Measurements from ENCODE around the gene U2SURP. TPM values are rescaled to one million over a fixed set of nuclear protein-coding genes. Genes with fewer than 3 reads are reported as not detected.

The U2SURP gene
- total RNA-seq, 1 experiment from 2014 or later, result 168 TPM

GRCh38 chr3:143024351-143024960 lies 23.1 kb downstream of the U2SURP start:
- no peak overlapping the region for H3K23ac ChIP-seq (ENCODE audit: insufficient read length, low read depth, low read length)
- no peak overlapping the region for H3K27ac ChIP-seq (ENCODE audit: insufficient read length, low read depth, low read length)
- no peak overlapping the region for H3K9ac ChIP-seq (ENCODE audit: extremely low read depth, insufficient read length, low read length)
- H3K27ac Mint-ChIP-seq, result peak overlapping the region in 2 of 3 experiments; percentile 42 to 52; a peak in 5 of 7 replicates
- no peak overlapping the region for H2AK5ac ChIP-seq (ENCODE audit: insufficient read length, low read length)
- H3K9me3 Mint-ChIP-seq, result no peaks in the 10 kb centered on the region
- H4K91ac ChIP-seq (ENCODE audit: insufficient read length, low read depth, low read length), result no peak overlapping the region
- H3K4me1 ChIP-seq (ENCODE audit: insufficient read depth, low read length), result no peaks in the 10 kb centered on the region
- H4K5ac ChIP-seq (ENCODE audit: insufficient read length, low read depth, low read length), result no peak overlapping the region
- no peaks in the 10 kb centered on the region for H3K27me3 Mint-ChIP-seq (ENCODE audit: low read depth)
- no peak overlapping the region for H3K4me3 Mint-ChIP-seq
- no peaks in the 10 kb centered on the region for H3K79me1 ChIP-seq (ENCODE audit: insufficient read depth, low read depth, low read length, poor library complexity, severe bottlenecking)
- H2BK12ac ChIP-seq (ENCODE audit: insufficient read length, low read depth, low read length), result no peak overlapping the region
- H3K56ac ChIP-seq (ENCODE audit: insufficient read length, low read depth, low read length), result no peak overlapping the region
- H2BK120ac ChIP-seq (ENCODE audit: low read depth, low read length, poor library complexity, severe bottlenecking), result no peak overlapping the region
- H3T11ph ChIP-seq (ENCODE audit: low read length), result no peak overlapping the region
- no peaks in the 10 kb centered on the region for H3K23me2 ChIP-seq (ENCODE audit: insufficient read length, low read depth, low read length, poor library complexity, severe bottlenecking)
- no peak overlapping the region for H3K4ac ChIP-seq (ENCODE audit: low read depth, low read length)
- no peaks in the 10 kb centered on the region for H3K27me3 ChIP-seq (ENCODE audit: insufficient read depth, low read length)
- no peak overlapping the region for H2BK15ac ChIP-seq (ENCODE audit: low read depth, low read length)
- H3K4me2 ChIP-seq (ENCODE audit: insufficient read depth, insufficient read length, low read length), result no peak overlapping the region
- no peak overlapping the region for H3K18ac ChIP-seq (ENCODE audit: insufficient read length, low read depth, low read length)
- H4K8ac ChIP-seq (replicated peaks; ENCODE audit: insufficient read length, low read depth, low read length), result no peak overlapping the region
- H2BK20ac ChIP-seq (ENCODE audit: low read depth, low read length, poor library complexity, severe bottlenecking), result no peak overlapping the region
- H3K9me3 ChIP-seq (ENCODE audit: control insufficient read depth, low read depth, low read length), result no peaks in the 10 kb centered on the region
- H3K36me3 Mint-ChIP-seq (ENCODE audit: insufficient read depth in 1 of 3, low read depth in 3 of 3), result peaks cover 54 to 82% (median 81%) of the 10 kb centered on the region in 3 experiments; a peak in 6 of 7 replicates
- H3K4me1 Mint-ChIP-seq, result peaks cover 24 to 25% of the 10 kb centered on the region in 2 experiments
- no peak for DNase-seq
- WGBS (ENCODE audit: extremely low coverage, insufficient read length, low lambda C conversion rate), result no CpG with 5 or more reads among the region's 4 CpGs
- no peaks in the 10 kb centered on the region for H4K20me1 ChIP-seq (ENCODE audit: control insufficient read depth, insufficient read depth, insufficient read length)
- no peaks in the 10 kb centered on the region for H3K79me2 ChIP-seq (ENCODE audit: insufficient read depth, low read length)
- no peak overlapping the region for H3K14ac ChIP-seq (ENCODE audit: insufficient read depth, low read length)
- no peak overlapping the region for H2AFZ ChIP-seq (ENCODE audit: low read length)
- TF ChIP-seq CTCF (conservative IDR thresholded peaks at IDR 0.05), result no peak
- H2BK5ac ChIP-seq (ENCODE audit: insufficient read length, low read length), result no peak overlapping the region

Data from H9 (cell line).